HL-60/S4 (cell line): ENCODE data around the gene CELA2A.
"Not testable (repeated sequence)": the region's sequence is repeated elsewhere in the genome, so short reads cannot be mapped to it uniquely, and the experiment has no call there.

Experiments used
- in situ Hi-C: fragments of 300-500 bp; cut with MboI; formaldehyde crosslinking; loops from 2 replicates; pipeline ENCODE4 v1.14.3; 2022; ENCODE audit warnings: low sequenced_read_pairs

Gene CELA2A

DNA sequence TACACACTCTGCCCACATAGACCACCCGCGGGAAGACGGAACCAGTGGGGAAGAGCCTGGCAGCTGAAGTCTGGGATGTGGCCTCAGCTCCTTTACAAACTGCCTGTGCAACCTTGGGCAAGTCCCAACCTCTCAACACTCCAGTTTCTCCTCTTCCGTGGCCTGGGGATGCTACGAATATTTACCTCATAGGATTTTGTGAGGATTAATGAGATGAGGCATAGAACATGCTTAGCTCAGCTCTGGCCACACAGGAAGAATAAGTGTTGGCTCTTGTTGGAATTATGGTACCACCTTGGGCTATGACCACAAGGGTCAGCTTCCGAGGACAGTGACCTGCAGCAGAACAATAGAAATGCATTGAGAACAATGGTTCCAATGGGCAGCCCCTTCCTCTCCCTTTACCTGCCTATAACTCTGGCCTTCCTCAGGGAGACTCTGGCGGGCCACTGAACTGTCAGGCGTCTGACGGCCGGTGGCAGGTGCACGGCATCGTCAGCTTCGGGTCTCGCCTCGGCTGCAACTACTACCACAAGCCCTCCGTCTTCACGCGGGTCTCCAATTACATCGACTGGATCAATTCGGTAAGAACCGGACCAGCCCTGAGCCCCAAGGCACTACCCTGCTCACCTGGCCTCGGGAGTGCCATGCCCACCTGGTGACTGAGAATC lies 10.6 kb downstream of the CELA2A start:
- in situ Hi-C loops = not testable (repeated sequence)

DNA sequence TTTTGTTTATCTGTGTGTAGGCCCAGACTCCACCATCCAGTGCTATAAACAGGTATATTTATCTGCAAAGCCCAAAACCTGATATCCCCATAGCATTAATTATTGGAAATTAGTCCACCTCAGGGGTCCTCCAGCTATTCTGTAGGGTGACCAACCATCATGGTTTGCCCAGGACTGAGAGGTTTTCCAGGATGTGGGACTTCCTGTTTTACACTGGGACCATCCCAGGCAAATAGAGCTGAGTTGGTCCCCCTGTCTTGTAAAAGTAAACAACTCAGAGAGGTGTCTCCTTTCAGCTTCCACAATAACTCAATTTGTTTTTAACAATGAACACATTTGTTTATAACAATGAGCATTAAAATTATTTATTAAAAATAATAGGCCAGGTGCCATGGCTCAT lies 11.6 kb downstream of the CELA2A start:
- in situ Hi-C loops = no loop called here

DNA sequence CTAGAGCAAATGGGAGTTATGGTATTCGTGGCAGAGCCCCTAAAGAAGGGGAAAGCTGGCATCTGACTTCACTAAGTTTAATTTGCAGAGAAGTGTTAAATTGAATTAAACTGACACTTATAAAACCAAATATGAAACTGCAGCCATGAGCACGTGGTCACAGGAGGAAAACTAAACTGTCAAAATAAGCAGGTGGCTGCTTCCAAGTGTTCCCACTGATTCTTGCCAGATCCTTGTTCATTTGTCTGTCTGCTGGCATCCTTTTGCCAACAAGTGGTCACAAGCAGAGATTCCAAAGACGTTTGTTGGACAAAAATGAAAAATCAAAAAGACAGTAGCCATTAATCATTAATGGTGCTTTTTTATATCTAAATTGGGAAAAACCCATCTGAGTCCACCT lies 12.8 kb downstream of the CELA2A start:
- in situ Hi-C loops = no loop called here

DNA sequence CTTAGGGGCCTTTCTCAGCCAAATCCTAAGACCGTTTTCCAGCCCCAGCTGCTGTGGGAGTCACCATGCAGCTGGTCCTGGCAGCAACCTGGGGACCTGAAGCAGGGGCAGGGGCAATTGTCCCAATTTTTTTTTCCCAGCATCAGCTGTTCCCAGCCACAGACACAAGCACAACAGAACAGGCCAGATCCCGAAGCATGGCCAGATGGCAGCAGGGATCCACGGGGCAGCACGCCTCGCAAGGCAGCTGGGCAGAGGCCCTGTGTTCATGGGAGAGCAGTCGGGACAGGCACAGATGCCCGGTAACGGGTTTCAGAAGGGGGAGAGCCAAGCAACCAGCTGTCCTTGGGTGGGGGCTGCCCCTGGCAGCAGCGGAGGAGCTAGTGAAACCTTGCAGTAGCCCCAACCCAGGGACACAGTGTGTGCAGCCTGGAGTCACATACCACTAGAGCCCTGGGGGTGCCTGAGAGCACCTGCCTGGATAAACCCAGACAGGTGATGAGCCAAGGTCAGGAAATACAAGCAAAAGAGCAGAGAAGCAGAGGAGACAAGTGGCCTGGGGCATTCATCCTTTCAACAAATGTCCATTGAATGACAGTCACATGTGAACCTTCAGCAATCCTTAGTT lies 13.4 kb downstream of the CELA2A start:
- in situ Hi-C loops = not testable (repeated sequence)

DNA sequence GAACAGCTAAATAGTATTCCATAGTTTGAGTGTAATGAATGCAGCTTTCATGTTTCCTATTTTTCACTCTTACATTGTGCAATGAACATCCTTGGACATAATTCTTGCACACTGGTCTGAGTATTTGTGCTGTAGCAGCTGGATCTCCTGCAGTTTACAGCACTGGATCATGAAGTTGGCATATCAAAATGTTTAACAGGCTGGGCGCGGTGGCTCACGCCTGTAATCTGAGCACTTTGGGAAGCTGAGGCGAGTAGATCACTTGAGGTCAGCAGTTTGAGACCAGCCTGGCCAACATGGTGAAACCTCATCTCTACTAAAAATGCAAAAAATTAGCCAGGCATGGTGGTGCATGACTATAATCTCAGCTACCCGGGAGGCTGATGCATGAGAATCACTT lies 14.5 kb downstream of the CELA2A start:
- in situ Hi-C loops = not testable (repeated sequence)

DNA sequence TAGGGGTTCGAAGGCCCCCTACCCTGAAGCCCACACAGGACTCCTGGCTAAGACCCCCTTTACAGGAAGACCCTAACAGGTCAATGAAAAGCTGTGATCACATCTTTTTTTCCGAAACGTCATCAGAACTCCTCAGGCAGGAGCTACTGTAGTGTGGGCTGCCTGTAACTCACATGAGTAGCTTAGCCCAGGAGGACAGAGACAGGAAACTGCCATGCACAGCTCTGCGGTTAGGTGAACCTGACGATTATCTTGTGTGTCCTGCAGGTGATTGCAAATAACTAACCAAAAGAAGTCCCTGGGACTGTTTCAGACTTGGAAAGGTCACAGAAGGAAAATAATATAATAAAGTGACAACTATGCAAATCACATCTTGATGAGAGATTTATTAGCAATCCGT lies 15.2 kb downstream of the CELA2A start:
- in situ Hi-C loops = not testable (repeated sequence)

DNA sequence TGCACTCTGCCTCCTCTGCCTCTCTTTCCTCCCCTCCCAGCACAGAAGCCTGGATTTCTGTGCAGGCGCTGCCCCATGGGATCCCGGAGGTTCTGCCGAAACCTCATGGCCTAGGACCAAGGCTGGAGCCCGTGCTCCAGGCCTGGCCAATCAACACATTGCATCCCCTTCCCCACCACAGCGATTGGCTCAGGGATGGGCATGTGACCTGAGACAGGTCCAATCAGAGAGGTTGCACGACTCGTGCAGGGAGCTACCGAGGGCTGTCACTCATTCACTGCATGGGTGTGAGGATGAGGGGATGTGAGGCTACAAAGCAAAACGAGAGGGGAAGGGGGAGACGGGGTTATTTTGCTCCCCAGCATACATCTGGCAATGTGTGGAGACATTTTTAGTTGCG lies 16.1 kb downstream of the CELA2A start:
- in situ Hi-C loops = no loop called here

DNA sequence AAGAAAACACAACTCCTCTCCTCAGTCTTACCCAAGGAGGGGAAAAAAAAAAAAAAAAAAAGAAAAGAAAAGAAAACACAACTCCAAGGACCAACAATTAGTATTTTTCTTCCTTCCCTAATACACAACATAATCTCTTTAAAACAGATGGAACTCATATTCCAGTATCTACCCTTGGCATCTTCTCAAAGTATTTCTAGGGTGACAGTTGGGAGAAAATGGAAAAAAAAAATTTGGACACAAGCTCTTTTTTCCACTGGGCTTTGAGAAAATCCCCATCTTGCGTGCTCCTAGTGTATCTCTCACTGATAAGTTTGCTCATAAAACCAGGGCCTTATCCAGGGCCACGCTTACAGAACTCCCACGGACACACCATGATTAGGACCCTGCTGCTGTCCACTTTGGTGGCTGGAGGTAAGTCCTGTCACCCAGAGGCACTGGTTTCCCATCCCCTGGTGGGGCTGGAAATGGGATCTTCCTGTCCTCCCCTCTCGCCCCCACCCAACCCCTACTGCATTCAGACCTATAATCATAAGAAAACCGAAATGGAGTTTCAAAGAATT lies 19.3 kb downstream of the CELA2A start, which contains the start of gene CELA2B:
CELA2B (plus strand) TSS at position 353 of the 563 bp plus-strand sequence; CDS start at position 375, 22 bp downstream.
- in situ Hi-C loops = no loop called here

DNA sequence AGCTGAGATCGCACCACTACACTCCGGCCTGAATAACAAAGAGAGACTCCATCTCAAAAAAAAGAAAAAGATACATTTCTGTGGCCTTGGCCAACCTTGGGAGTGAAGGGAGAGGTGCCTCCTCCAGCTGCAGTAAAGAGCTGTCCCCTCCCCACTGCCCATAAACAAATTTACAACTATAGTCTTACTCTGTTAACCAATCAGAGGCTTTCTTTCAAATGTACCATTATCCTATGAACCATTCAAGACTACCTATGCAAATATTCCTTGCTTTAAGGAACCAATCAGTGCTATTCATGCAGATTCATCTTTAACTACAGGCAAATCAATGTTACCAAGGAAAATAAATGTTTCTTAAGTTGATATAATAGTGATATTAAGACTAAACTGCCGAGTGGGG lies 20.4 kb downstream of the CELA2A start:
- in situ Hi-C loops = no loop called here

DNA sequence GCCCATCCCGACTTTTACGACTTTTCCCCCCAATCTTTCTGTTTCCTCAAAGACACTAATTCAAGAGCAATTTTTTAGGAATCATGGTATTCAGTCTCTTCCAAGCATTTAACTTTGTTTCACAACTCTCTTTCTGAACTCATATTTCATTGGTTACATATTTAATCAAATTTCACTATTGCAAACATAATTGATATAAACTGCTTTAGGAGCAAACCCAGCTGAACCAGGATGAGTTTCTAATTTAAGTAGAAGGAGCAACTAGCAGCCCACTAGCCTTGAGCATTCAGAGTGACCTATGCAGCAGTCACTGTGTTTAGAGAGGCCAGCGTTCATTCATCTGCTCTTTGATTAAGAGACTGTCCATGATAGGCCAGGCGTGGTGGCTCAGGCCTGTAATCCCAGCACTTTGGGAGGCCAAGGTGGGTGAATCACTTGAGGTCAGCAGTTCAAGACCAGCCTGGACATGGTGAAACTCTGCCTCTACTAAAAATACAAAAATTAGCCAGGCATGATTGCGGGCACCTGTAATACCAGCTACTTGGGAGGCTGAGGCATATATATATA lies 21.2 kb downstream of the CELA2A start:
- in situ Hi-C loops = no loop called here

DNA sequence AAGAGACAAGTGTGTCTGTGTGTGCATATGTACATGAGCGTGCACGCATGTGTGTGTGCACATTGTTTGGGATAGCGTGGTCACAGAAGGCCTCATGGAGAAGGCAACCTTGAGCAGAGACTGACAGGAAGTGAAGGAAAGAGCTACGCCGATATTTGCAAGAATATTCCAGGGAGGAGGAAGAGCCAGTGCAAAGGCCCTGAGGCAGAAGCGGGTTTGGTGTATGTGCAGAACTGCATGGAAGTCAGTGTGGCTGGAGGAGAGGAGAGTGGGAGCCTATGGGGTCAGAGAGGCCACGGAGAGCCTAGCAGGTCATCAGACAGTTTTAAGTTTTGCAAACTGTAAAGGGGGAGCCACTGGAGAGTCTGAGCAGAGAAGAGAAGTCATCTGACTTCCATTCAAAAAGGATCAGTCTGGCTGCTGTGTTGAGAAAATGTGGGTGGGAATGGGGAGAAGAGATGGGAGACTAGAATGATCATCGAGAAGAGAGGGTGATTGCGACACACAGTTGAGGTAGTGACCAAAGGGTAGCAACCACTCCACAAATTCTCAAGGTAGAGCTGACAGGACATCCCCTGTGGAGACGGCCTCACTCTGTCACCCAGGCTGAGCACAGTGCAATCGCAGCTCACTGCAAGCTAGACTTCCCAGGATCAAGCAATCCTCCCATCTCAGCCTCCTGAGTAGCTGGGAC lies 23.3 kb downstream of the CELA2A start:
- in situ Hi-C loops = no loop called here

DNA sequence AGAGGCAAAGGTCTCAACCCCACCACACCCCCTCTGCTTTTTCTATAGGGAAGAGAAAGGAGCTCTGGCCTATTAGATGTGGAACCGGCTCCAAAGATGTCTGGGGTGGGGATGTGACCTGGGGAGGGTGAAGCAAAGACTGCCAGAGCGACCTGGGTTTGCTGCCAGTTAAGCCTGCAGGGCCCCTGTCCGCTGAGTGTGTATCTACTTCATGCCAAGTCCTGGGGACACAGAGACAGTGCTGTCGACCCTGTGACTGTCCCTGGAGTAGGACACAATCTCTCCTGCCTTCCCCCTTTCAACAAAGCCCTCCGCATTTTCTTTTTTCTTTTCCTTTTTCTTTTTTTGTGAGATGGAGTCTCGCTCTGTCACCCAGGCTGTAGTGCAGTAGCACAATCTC lies 25.9 kb downstream of the CELA2A start:
- in situ Hi-C loops = not testable (repeated sequence)

DNA sequence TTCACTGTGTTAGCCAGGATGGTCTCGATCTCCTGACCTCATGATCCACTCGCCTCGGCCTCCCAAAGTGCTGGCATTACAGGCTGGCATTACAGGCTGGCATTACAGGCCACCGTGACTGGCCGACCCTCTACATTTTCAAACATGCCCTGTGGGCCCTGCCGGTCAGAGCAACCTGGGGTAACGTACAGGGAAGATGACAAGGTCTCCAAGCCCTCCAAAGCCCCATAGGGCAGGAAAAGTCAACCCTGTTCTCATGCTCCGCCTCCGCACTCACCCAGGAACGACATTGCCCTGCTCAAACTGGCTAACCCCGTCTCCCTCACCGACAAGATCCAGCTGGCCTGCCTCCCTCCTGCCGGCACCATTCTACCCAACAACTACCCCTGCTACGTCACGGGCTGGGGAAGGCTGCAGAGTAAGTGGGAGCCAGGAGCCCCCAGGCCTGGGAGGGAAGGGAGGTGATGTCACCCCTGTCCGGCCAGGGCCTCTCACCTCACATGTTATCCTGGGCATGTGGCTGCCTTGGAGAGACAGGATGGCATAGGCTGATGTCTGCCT lies 26.5 kb downstream of the CELA2A start:
- in situ Hi-C loops = not testable (repeated sequence)

DNA sequence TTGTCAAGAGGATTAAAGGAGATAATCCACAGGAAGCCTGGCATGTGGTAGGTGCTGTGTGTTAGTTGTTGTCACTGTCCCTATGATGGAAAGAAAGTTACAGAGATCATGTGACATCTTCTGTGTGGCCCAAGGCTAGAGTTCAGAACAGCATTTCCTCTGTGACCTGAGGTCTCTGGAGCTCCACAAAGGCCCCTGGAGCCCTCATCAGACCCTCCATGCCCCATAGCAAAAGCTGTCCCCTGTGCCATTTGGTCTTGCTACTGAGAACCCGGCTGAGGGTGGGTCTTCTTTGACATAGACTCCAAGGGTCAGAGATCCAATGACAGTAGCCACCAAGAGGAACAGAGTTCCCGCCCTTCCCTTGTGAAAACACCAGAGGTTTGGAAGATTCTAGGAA lies 27.4 kb downstream of the CELA2A start:
- in situ Hi-C loops = no loop called here

DNA sequence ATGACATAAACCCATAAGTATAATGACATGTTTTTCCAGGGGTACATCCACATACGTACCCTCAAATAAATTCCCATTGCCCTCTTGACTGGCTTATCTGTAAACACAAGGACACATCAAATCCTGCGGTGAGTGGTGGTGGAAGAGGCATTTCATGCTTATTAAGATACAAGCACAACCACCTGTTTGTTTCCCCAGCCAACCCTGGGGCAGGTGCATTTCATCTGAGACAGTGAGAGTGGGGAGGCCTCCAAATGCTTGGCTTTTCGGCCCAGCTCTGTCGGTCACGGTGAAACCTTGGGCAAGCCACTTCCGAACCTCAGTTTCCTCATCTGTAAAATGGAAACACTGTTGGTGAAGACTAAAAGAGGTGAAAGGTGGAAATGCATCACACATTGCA lies 27.9 kb downstream of the CELA2A start:
- in situ Hi-C loops = not testable (repeated sequence)

DNA sequence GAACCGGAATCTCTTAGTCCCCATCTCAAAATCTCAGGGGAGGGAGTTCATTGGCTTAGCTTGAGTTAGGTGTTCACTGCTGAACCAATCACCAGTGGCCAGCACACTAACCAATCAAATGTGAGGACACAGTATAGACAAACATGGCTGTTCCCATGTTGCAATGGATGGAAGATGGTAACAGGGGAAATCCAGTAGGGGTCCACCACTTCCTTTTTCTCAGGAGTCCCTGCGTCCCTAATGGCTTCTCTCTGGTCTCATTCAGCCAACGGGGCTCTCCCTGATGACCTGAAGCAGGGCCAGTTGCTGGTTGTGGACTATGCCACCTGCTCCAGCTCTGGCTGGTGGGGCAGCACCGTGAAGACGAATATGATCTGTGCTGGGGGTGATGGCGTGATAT lies 29.1 kb downstream of the CELA2A start:
- in situ Hi-C loops = no loop called here

DNA sequence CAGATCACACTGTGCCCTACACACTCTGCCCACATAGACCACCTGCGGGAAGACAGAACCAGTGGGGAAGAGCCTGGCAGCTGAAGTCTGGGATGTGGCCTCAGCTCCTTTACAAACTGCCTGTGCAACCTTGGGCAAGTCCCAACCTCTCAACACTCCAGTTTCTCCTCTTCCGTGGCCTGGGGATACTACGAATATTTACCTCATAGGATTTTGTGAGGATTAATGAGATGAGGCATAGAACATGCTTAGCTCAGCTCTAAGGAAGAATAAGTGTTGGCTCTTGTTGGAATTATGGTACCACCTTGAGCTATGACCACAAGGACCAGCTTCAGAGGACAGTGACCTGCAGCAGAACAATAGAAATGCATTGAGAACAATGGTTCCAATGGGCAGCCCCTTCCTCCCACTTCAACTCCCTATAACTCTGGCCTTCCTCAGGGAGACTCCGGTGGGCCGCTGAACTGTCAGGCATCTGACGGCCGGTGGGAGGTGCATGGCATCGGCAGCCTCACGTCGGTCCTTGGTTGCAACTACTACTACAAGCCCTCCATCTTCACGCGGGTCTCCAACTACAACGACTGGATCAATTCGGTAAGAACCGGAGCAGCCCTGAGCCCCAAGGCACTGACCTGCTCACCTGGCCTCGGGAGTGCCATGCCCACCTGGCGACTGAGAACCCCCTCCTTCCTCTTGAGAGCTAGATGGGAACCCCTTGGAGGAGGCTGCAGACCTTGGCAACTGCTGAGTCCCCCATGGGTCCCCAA lies 30.5 kb downstream of the CELA2A start:
- in situ Hi-C loops = not testable (repeated sequence)

DNA sequence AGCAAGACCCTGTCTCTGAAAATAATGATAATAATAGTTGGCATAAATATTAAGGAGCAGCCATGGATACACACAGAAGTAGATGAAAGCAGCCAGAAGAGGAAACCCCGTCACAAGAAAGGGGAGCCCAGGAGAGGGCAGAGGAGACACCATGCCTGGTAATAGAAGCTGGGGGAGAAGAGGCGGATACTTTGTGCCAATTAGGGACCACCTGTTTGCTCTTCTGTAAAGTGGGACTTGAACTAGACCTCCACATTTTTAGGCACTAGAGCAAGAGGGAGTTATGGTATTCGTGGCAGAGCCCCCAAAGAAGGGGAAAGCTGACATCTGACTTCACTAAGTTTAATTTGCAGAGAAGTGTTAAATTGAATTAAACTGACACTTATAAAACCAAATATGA lies 31.8 kb downstream of the CELA2A start:
- in situ Hi-C loops = no loop called here

DNA sequence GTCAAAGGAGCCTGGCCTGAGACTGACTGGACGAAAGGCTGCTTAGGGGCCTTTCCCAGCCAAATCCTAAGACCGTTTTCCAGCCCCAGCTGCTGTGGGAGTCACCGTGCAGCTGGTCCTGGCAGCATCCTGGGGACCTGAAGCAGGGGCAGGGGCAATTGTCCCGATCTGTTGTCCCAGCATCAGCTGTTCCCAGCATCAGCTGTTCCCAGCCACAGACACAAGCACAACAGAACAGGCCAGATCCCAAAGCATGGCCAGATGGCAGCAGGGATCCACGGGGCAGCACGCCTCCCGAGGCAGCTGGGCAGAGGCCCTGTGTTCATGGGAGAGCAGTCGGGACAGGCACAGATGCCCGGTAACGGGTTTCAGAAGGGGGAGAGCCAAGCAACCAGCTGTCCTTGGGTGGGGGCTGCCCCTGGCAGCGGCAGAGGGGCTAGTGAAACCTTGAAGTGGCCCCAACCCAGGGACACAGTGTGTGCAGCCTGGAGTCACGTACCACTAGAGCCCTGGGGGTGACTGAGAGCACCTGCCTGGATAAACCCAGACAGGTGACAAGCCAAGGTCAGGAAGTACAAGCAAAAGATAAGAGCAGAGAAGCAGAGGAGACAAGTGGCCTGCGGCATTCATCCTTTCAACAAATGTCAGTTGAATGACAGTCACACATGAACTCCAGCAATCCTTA lies 32.7 kb downstream of the CELA2A start:
- in situ Hi-C loops = no loop called here

DNA sequence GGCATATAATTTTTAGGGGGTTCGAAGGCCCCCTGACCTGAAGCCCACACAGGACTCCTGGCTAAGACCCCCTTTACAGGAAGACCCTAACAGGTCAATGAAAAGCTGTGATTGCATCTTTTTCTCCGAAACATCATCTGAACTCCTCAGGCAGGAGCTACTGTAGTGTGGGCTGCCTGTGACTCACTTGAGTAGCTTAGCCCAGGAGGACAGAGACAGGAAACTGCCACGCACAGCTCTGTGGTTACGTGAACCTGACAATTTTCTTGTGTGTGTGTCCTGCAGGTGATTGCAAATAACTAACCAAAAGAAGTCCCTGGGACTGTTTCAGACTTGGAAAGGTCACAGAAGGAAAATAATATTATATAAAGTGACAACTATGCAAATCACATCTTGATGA lies 34.5 kb downstream of the CELA2A start:
- in situ Hi-C loops = not testable (repeated sequence)
